ENCODE results near the gene KDM5A.

- peak in 1 of 6 experiments; percentile 35 for TF ChIP-seq CTCF (IDR thresholded peaks at IDR 0.05)
- TF ChIP-seq POLR2A (IDR thresholded peaks at IDR 0.05) = no peak
Measured at GRCh38 chr12:321606-322326, 67.4 kb downstream of the KDM5A start.

All from esophagus squamous epithelium (tissue), 4 donors.